Esophagus (tissue), 2 donors: ENCODE data around the gene MARF1. TPM values are rescaled to one million over a fixed set of nuclear protein-coding genes. Genes with fewer than 3 reads are reported as not detected.
"Not testable (repeated sequence)": the region's sequence is repeated elsewhere in the genome, so short reads cannot be mapped to it uniquely, and the experiment has no call there.

Experiments
- H3K27ac ChIP-seq, 2 donors: one replicate each; pipeline ENCODE4 v1.5.1; 2013; ENCODE audit warnings: low read depth in 2 of 2, mild to moderate bottlenecking in 2 of 2, inconsistent platforms in 1 of 2, low read length in 1 of 2, moderate library complexity in 1 of 2
- H3K27me3 ChIP-seq, 2 donors: one replicate each; pipeline ENCODE4 v1.6.1; 2013; ENCODE audit warnings: low read length in 2 of 2, control low read depth in 1 of 2, mild to moderate bottlenecking in 1 of 2; ENCODE audit not compliant: insufficient read depth in 2 of 2, control insufficient read depth in 1 of 2
- H3K36me3 ChIP-seq, 2 donors: one replicate each; pipeline ENCODE4 v1.6.1; 2013; ENCODE audit warnings: low read length in 1 of 2; ENCODE audit not compliant: control insufficient read depth in 2 of 2, insufficient read depth in 2 of 2
- H3K4me1 ChIP-seq, 2 donors: one replicate each; pipeline ENCODE4 v1.6.1; 2013; ENCODE audit warnings: low read length in 1 of 2; ENCODE audit not compliant: control insufficient read depth in 2 of 2, insufficient read depth in 2 of 2
- H3K4me3 ChIP-seq, 2 donors: one replicate each; pipeline ENCODE4 v1.5.1; 2013; ENCODE audit warnings: low read length in 2 of 2, mild to moderate bottlenecking in 2 of 2, low read depth in 1 of 2, moderate library complexity in 1 of 2
- H3K9me3 ChIP-seq, 2 donors: one replicate each; pipeline ENCODE4 v1.6.1; 2013; ENCODE audit warnings: mild to moderate bottlenecking in 2 of 2, low read depth in 1 of 2, low read length in 1 of 2, moderate library complexity in 1 of 2; ENCODE audit not compliant: control insufficient read depth in 2 of 2, insufficient read depth in 1 of 2
- WGBS, 2 donors: extraction: QIAGEN DNeasy Blood & Tissue Kit; methylation state at CpG; one replicate each; pipeline ENCODE4 v1.1.7; 2013; 5-methylcytosine and 5-hydroxymethylcytosine counted together
- polyA plus RNA-seq, 2 donors: library from polyadenylated mRNA; stranded (reverse); fragments of 200-250 nt; gene quantifications; one replicate each; pipeline ENCODE4 v1.2.3, GENCODE V29; 2013
- donor health status: healthy with polysubstance abuse.
- donor health status: Bipolar disorder and iron deficiency.

MARF1 gene
- polyA plus RNA-seq = 10 to 100 TPM in 1 of 2 donors, 1 to 10 TPM in 1; 9.9 to 10.3 TPM

- WGBS, 2 donors = 1% methylated on average over 41 to 58 of the region's 58 CpGs
These were observed at the start of gene MARF1 for GRCh38 chr16:15643048-15643945. MARF1 (minus strand) TSS chr16:15643154; CDS start chr16:15639233, 3,921 bp downstream.

GRCh38 chr16:15692508-15692907 lies 49.6 kb upstream of the MARF1 start:
- H3K36me3 ChIP-seq = peaks cover 29 to 40% of the 10 kb centered on the region in 2 donors

More at GRCh38 chr16:15643048-15643945, at the start of gene MARF1:
- Histone ChIP-seq H3K27me3 (no peaks in the 10 kb centered on the region), H3K4me1 (no peaks in the 10 kb centered on the region), H3K4me3 (peak within 1 kb of the TSS; percentile 89 to 98), H3K36me3 (peaks cover 2 to 4% of the 10 kb centered on the region in 2 donors), H3K9me3 (no peaks in the 10 kb centered on the region), H3K27ac (peak within 1 kb of the TSS; percentile 98 to 100)

GRCh38 chr16:15691046-15691445 lies 48.1 kb upstream of the MARF1 start:
- WGBS, 2 donors = 91 to 92% methylated on average over 10 of the region's 10 CpGs
- peaks cover 0 to 4% of the 10 kb centered on the region in 2 donors for H3K4me1 ChIP-seq

More at GRCh38 chr16:15692508-15692907, 49.6 kb upstream of the MARF1 start:
- H3K4me1 ChIP-seq, H3K9me3 ChIP-seq, H3K27me3 ChIP-seq, H3K27ac ChIP-seq, H3K4me3 ChIP-seq: not testable (repeated sequence)
- WGBS, 2 donors = 93 to 94% methylated on average over 1 of the region's 1 CpG

GRCh38 chr16:15690296-15690695 lies 47.3 kb upstream of the MARF1 start:
- 61 to 68% methylated on average over 3 of the region's 3 CpGs for WGBS, 2 donors
- peaks cover 23 to 42% of the 10 kb centered on the region in 2 donors for H3K36me3 ChIP-seq
- no peak overlapping the region for H3K4me3 ChIP-seq
- no peak overlapping the region for H3K27ac ChIP-seq
- no peaks in the 10 kb centered on the region for H3K27me3 ChIP-seq
- peaks cover 0 to 4% of the 10 kb centered on the region in 2 donors for H3K4me1 ChIP-seq
- H3K9me3 ChIP-seq = no peaks in the 10 kb centered on the region

More at GRCh38 chr16:15691046-15691445, 48.1 kb upstream of the MARF1 start:
- peaks cover 23 to 38% of the 10 kb centered on the region in 2 donors for H3K36me3 ChIP-seq
- no peak overlapping the region for H3K4me3 ChIP-seq
- no peaks in the 10 kb centered on the region for H3K9me3 ChIP-seq
- H3K27ac ChIP-seq = no peak overlapping the region
- H3K27me3 ChIP-seq = no peaks in the 10 kb centered on the region

- 97 to 99% methylated on average over 3 of the region's 3 CpGs for WGBS, 2 donors
- H3K9me3 ChIP-seq = no peaks in the 10 kb centered on the region
- H3K27ac ChIP-seq = no peak overlapping the region
- H3K36me3 ChIP-seq = peaks cover 20 to 39% of the 10 kb centered on the region in 2 donors
- H3K4me1 ChIP-seq = peaks cover 0 to 4% of the 10 kb centered on the region in 2 donors
- H3K4me3 ChIP-seq = no peak overlapping the region
- no peaks in the 10 kb centered on the region for H3K27me3 ChIP-seq
These were observed 46.3 kb upstream of the MARF1 start for GRCh38 chr16:15689290-15689689.

- no peak overlapping the region for H3K4me3 ChIP-seq
- H3K27ac ChIP-seq = no peak overlapping the region
- peaks cover 0 to 2% of the 10 kb centered on the region in 2 donors for H3K4me1 ChIP-seq
- H3K27me3 ChIP-seq = no peaks in the 10 kb centered on the region
- no peaks in the 10 kb centered on the region for H3K9me3 ChIP-seq
- peaks cover 16 to 26% of the 10 kb centered on the region in 2 donors for H3K36me3 ChIP-seq
- 95 to 98% methylated on average over 2 of the region's 2 CpGs for WGBS, 2 donors
These were observed 43.3 kb upstream of the MARF1 start for GRCh38 chr16:15686287-15686686.

GRCh38 chr16:15682105-15682570 lies 39.2 kb upstream of the MARF1 start:
- Histone ChIP-seq H3K36me3 (peaks cover 8 to 29% of the 10 kb centered on the region in 2 donors), H3K27ac (no peak overlapping the region)

GRCh38 chr16:15677447-15677846 lies 34.5 kb upstream of the MARF1 start:
- Histone ChIP-seq H3K27me3 (no peaks in the 10 kb centered on the region), H3K4me3 (no peak overlapping the region), H3K4me1 (peaks cover 0 to 4% of the 10 kb centered on the region in 2 donors), H3K27ac (no peak overlapping the region), H3K36me3 (peaks cover 8 to 15% of the 10 kb centered on the region in 2 donors), H3K9me3 (no peaks in the 10 kb centered on the region)
- WGBS, 2 donors = 93 to 94% methylated on average over 5 of the region's 5 CpGs

More at GRCh38 chr16:15682105-15682570, 39.2 kb upstream of the MARF1 start:
- H3K4me3 ChIP-seq = no peak overlapping the region
- H3K4me1 ChIP-seq = no peaks in the 10 kb centered on the region
- H3K27me3 ChIP-seq = no peaks in the 10 kb centered on the region
- WGBS, 2 donors = 52 to 60% methylated on average over 7 of the region's 7 CpGs
- H3K9me3 ChIP-seq = no peaks in the 10 kb centered on the region

- WGBS, 2 donors = 81 to 83% methylated on average over 10 of the region's 10 CpGs
- Histone ChIP-seq H3K27ac (no peak overlapping the region), H3K9me3 (no peaks in the 10 kb centered on the region), H3K4me3 (no peak overlapping the region), H3K4me1 (peaks cover 0 to 4% of the 10 kb centered on the region in 2 donors), H3K36me3 (peaks cover 8 to 15% of the 10 kb centered on the region in 2 donors), H3K27me3 (no peaks in the 10 kb centered on the region)
These were observed 33.6 kb upstream of the MARF1 start for GRCh38 chr16:15676506-15676905.
